Thoracic aorta (tissue), 2 donors: Measurements from ENCODE around the gene PRMT3. TPM values are rescaled to one million over a fixed set of nuclear protein-coding genes. Genes with fewer than 3 reads are reported as not detected.

Source experiments
- ATAC-seq: fragments of 150-250 bp; one replicate; pipeline ENCODE4 v1.8.0; 2017; ENCODE audit warnings: low read depth; ENCODE audit not compliant: insufficient number of reproducible peaks, low FRiP score
- DNase-seq: peaks from one replicate; pipeline ENCODE4 v3.0.0-alpha.2; 2020; ENCODE audit warnings: low spot score
- H3K27ac ChIP-seq, 2 donors: fragments of 200-600 bp; sonication (generic); 1 replicate in 1 of 2; 2 replicates in 1 of 2; pipeline ENCODE4 v1.5.1; 2016; ENCODE audit warnings: mild to moderate bottlenecking in 2 of 2, moderate library complexity in 2 of 2
- H3K27me3 ChIP-seq: fragments of 200-600 bp; sonication (generic); replicated peaks from 2 replicates; pipeline ENCODE4 v1.6.0; 2016; ENCODE audit warnings: mild to moderate bottlenecking; ENCODE audit not compliant: insufficient read depth
- H3K36me3 ChIP-seq: fragments of 200-600 bp; sonication (generic); one replicate; pipeline ENCODE4 v1.5.1; 2016
- H3K4me1 ChIP-seq, 2 donors: fragments of 200-600 bp; sonication (generic); 1 replicate in 1 of 2; 2 replicates in 1 of 2; pipeline versions ENCODE4 v1.5.1 to v1.6.0; 2016; ENCODE audit warnings: low read depth in 2 of 2, mild to moderate bottlenecking in 1 of 2; ENCODE audit not compliant: control insufficient read depth in 1 of 2
- H3K4me3 ChIP-seq: fragments of 200-600 bp; sonication (generic); 2 replicates; pipeline ENCODE4 v1.5.1; 2016; ENCODE audit warnings: mild to moderate bottlenecking
- H3K9me3 ChIP-seq: fragments of 200-600 bp; sonication (generic); 2 replicates; pipeline ENCODE4 v1.5.1; 2016
- total RNA-seq, 2 donors: library from RNA; depleted of rRNA; stranded (reverse); fragments of >200 nt; gene quantifications; one replicate each; pipeline versions ENCODE4 v1.1.0 to v1.2.3, GENCODE V29; 2016
- TF ChIP-seq, protein P1 (sequence below): fragments of 200-600 bp; sonication (generic); IDR thresholded peaks from one replicate; pipeline ENCODE4 v1.5.1; 2019; ENCODE audit warnings: antibody characterized with exemption

The PRMT3 gene
- total RNA-seq, 2 donors from 2014 or later = 7.9 to 21.0 TPM

DNA sequence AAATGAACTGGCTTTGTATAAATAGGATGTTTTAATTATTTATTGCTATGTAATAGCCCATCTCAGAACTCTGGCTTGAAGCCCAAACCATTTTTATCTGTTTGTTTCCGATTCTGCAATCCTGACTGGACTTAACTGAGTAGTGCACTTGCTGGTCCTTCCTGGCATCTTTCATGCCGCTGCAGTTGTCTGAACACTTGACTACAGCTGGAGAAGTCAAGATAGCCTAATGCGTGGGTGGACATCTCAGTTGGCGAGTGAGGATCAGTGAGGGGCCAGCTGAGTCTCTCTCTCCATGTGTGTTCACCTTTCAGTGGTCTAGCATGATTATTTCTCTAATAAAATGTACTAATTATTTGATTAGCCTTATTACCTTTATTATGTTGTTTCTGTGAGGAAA, 105.8 kb downstream of the PRMT3 start:
- no peaks in the 10 kb centered on the region for H3K27me3 ChIP-seq
- no peak for DNase-seq
- no peaks in the 10 kb centered on the region for H3K36me3 ChIP-seq
- no peak overlapping the region for H3K27ac ChIP-seq
- no peak for ATAC-seq
- TF ChIP-seq, protein P1, sequence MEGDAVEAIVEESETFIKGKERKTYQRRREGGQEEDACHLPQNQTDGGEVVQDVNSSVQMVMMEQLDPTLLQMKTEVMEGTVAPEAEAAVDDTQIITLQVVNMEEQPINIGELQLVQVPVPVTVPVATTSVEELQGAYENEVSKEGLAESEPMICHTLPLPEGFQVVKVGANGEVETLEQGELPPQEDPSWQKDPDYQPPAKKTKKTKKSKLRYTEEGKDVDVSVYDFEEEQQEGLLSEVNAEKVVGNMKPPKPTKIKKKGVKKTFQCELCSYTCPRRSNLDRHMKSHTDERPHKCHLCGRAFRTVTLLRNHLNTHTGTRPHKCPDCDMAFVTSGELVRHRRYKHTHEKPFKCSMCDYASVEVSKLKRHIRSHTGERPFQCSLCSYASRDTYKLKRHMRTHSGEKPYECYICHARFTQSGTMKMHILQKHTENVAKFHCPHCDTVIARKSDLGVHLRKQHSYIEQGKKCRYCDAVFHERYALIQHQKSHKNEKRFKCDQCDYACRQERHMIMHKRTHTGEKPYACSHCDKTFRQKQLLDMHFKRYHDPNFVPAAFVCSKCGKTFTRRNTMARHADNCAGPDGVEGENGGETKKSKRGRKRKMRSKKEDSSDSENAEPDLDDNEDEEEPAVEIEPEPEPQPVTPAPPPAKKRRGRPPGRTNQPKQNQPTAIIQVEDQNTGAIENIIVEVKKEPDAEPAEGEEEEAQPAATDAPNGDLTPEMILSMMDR = no peak
- H3K4me1 ChIP-seq = no peaks in the 10 kb centered on the region
- no peak overlapping the region for H3K4me3 ChIP-seq
- no peaks in the 10 kb centered on the region for H3K9me3 ChIP-seq

DNA sequence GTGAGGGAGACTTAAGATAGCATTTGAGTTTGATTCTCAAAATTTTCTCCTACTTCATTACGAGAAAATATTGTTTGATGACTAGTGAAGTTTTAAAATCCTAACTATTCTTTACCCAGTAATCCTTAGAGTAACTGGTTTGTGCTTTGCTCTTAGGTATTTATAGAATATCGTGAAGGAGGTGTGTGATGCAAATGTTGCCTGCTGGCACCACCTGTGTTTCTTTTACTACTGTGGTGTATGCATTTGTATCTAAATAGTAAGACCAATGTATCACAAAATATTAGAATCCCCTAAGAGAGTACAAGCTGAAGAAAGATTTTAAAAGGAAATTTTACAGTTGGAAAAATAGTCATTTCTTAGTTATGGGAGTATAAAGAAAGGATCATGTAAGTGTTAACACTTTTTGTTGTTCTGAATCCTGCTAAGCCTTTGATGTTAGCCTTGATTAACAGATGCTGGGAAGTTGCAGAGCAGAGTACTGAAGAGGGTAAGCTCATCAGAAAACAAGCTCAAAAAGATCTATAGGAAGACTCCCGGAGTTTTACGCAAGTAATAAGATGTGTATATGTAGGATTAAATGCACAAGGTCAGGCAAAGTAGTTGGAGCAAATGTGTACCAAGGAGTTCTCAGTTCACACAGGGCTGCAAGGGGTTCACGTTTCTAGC, 109.7 kb downstream of the PRMT3 start:
- Histone ChIP-seq H3K27me3 (no peaks in the 10 kb centered on the region), H3K9me3 (no peaks in the 10 kb centered on the region), H3K27ac (no peak overlapping the region), H3K36me3 (no peaks in the 10 kb centered on the region), H3K4me3 (no peak overlapping the region), H3K4me1 (no peaks in the 10 kb centered on the region)
- TF ChIP-seq, protein P1 = no peak
- no peak for DNase-seq
- ATAC-seq = no peak

DNA sequence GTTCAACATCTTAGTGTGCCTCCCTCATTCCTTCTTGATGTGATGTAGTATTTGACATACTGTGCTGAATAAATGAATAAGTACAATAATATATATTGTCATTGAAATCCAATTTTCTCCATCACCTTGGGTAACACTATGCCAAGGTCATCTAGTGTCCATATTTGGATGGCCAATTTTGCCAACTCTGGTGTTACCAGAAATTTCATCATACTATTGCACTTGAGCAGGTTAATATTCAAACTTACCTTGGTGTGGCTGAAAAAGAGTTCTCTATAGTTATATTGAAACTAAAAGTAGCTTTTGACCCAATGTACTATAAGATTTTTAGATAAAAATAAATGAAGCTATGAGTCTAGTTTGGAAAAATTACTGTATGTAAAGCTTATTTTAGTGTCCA, 113.7 kb downstream of the PRMT3 start:
- H3K36me3 ChIP-seq = no peaks in the 10 kb centered on the region
- no peaks in the 10 kb centered on the region for H3K9me3 ChIP-seq
- H3K27ac ChIP-seq = no peak overlapping the region
- TF ChIP-seq, protein P1 = no peak
- H3K27me3 ChIP-seq = no peaks in the 10 kb centered on the region
- H3K4me1 ChIP-seq = no peaks in the 10 kb centered on the region
- DNase-seq (no peak), ATAC-seq (no peak)
- no peak overlapping the region for H3K4me3 ChIP-seq

DNA sequence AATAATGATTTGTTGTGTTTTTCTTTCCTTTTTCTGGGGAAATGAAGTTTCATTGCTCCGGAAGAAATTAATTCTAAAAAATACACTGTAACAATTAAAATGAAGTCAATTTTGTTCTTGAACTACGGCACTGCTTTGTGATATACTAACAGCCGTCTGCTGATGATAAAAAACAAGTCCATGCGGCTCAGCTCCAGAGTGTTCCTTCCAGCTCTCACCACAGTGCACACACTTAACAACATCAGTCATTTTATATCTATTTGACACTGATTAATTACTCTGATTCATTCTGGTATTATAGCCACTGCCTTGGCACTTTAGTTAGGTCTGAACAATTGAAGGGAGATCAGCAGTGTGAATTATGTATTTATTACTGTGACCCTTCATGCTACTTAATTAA, 114.5 kb downstream of the PRMT3 start:
- Histone ChIP-seq H3K27ac (no peak overlapping the region), H3K36me3 (no peaks in the 10 kb centered on the region), H3K27me3 (no peaks in the 10 kb centered on the region), H3K4me1 (no peaks in the 10 kb centered on the region), H3K9me3 (no peaks in the 10 kb centered on the region), H3K4me3 (no peak overlapping the region)
- no peak for ATAC-seq
- DNase-seq = no peak
- TF ChIP-seq, protein P1 = no peak

DNA sequence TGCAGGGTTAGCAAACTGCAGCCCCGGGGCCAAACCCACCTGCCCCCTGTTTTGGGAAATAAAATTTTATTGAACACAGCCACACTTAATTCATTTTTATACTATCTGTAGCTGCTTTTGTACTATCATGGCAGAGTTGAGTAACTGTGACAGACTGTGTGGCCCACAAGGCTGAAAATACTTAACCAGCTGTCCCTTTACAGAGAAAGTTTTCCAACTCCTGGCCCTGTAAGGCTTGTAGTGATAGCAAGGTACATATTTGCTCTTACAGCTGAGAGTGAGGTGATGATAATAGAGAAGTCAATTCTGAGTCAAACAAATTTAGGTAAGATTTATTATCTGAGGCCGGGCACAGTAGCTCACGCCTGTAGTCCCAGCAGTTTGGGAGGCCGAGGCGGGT, 124.5 kb downstream of the PRMT3 start:
- H3K9me3 ChIP-seq = no peaks in the 10 kb centered on the region
- H3K27me3 ChIP-seq = no peaks in the 10 kb centered on the region
- no peaks in the 10 kb centered on the region for H3K4me1 ChIP-seq
- ATAC-seq (no peak), DNase-seq (no peak)
- no peaks in the 10 kb centered on the region for H3K36me3 ChIP-seq
- TF ChIP-seq, protein P1 = no peak
- no peak overlapping the region for H3K27ac ChIP-seq
- H3K4me3 ChIP-seq = no peak overlapping the region
